Coronary artery (tissue), 2 donors: ENCODE measurements around the gene UQCC2.
A peak's percentile ranks its signal among the peaks of the same experiment; 100 is the strongest.

ENCODE experiments used
- DNase-seq: peaks from one replicate; pipeline ENCODE4 v3.0.0-alpha.2; 2017; ENCODE audit warnings: low spot score
- H3K27ac ChIP-seq, 2 donors: fragments of 200-600 bp; sonication (generic); one replicate each; pipeline ENCODE4 v1.5.1; 2016 to 2019
- H3K4me3 ChIP-seq: fragments of 200-600 bp; sonication (generic); 2 replicates; pipeline ENCODE4 v1.5.1; 2016; ENCODE audit warnings: mild to moderate bottlenecking, moderate library complexity
- TF ChIP-seq, protein P1 (sequence below): fragments of 200-600 bp; sonication (generic); IDR thresholded peaks from one replicate; pipeline ENCODE4 v1.5.1; 2019; ENCODE audit warnings: antibody characterized with exemption

Gene UQCC2

DNA sequence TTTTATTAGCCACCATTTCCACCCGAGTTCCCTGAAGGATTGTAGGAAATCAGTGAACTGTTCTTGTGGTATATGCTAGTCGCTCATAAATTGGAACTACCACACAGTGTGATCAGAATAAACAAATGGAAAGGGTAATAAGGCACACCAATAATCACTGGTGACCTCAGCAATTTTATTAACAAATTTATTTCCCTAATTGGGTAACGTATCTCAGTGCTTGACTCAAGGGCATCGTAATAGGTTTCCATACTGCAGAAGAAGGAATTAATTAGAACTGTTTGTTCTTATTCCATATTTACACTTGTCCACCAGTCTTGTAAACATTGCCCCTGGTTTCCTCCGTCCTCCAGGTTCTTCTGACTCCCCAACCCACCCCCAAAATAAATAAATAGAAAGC lies 10.0 kb upstream of the UQCC2 start:
- no peak overlapping the region for H3K4me3 ChIP-seq
- TF ChIP-seq, protein P1, sequence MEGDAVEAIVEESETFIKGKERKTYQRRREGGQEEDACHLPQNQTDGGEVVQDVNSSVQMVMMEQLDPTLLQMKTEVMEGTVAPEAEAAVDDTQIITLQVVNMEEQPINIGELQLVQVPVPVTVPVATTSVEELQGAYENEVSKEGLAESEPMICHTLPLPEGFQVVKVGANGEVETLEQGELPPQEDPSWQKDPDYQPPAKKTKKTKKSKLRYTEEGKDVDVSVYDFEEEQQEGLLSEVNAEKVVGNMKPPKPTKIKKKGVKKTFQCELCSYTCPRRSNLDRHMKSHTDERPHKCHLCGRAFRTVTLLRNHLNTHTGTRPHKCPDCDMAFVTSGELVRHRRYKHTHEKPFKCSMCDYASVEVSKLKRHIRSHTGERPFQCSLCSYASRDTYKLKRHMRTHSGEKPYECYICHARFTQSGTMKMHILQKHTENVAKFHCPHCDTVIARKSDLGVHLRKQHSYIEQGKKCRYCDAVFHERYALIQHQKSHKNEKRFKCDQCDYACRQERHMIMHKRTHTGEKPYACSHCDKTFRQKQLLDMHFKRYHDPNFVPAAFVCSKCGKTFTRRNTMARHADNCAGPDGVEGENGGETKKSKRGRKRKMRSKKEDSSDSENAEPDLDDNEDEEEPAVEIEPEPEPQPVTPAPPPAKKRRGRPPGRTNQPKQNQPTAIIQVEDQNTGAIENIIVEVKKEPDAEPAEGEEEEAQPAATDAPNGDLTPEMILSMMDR = no peak
- no peak for DNase-seq
- H3K27ac ChIP-seq = no peak overlapping the region

DNA sequence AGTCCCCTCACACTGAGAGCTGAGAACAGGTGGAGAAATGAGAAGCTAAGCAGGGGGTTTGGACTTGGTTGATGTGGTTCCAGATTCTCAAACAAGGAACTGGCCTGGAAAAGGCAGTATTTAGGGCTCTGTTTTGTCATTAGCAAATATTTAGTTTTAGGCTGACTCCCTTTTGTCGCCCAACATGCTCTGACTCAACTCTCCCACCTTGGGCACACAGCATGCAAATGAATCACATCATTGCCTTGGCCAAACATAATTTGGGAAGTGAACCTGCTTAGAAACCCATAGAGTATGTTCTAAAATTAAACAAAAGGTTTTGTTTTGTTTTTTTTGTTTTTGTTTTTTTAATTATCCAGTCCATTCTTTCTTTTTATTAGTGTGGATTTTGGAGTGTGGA lies 9.5 kb upstream of the UQCC2 start:
- Histone ChIP-seq H3K4me3 (no peak overlapping the region), H3K27ac (no peak overlapping the region)
- TF ChIP-seq, protein P1 = no peak
- no peak for DNase-seq

DNA sequence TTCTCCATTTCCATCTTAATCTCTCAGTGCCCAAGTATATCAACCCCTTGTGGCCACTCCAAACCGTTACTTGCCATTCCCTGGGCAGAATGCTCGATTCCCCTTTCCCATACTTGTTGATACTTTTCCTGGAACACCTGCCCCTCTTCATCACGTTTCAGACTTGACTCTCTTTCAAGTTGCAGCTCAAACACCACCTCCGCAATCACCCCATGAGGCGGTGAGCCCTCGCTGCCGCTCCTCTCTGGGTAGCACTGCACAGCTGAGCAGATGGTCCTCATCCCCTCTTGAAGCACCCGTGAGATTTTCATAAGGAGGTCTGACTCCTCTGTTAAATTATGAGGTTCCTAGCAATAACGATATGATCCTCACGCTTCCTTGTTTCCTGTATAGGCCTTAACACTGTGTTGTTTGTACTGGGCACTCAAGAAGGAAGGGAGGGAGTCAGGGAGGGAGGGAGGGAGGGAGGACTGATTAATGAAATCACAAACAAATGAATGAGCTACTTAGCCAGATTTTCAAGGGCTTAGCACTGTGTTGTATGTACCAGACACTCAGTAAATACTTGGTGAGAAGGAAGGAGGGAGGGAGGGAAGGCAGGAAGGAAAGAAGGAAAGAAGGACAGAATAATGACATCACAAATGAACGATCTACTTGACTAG lies 8.0 kb upstream of the UQCC2 start:
- Histone ChIP-seq H3K4me3 (no peak overlapping the region), H3K27ac (no peak overlapping the region)
- TF ChIP-seq, protein P1 = no peak
- DNase-seq = no peak

DNA sequence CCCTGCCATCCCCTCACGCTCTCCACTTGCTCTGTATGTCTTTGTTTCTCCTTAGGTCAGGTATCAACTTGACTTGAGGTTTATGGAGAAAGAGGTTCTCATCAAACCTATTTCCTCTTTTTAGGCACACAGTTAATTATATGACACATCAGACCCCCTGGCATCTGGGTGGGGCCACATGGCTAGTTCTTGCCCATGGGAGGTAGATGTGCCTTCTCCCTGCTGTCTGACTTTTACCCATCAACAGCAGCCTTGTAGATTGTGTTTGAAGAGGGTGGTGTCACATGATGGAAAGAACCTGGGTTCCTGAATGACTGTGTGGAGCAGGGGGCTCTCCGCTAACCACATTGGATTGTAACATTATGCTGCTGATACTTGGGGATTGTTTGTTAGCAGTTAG lies 7.2 kb upstream of the UQCC2 start:
- Histone ChIP-seq H3K27ac (peak overlapping the region in 1 of 2 donors; percentile 71), H3K4me3 (no peak overlapping the region)
- no peak for DNase-seq
- TF ChIP-seq, protein P1 = no peak

DNA sequence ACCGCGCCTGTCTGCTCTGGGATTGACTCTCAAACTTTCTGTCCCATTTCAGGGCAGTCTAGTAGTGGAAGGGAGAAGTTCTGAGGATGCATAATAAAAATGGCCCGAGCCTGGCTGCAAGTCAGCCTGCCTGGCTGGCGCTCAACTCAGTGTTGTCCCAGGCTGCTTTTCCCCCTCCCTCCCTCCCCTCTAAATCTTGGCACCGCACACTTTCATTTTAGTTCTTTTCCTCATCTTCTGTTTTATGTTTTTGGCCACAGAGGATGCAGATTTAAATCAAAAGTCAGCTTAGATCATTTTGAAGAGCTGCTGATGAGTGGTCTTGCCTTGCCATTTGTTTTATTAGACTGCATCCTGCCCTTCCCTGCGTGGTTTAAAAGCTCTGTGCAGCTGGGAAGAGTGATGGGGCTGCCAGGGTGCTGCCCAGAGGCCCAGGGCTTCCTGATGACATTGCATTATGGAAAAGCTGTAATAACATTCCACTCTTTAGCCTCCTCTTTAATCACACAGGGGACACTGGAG lies 6.5 kb upstream of the UQCC2 start:
- H3K27ac ChIP-seq = peak overlapping the region; percentile 22 to 71
- TF ChIP-seq, protein P1 = no peak
- no peak for DNase-seq
- peak overlapping the region; percentile 32 for H3K4me3 ChIP-seq

DNA sequence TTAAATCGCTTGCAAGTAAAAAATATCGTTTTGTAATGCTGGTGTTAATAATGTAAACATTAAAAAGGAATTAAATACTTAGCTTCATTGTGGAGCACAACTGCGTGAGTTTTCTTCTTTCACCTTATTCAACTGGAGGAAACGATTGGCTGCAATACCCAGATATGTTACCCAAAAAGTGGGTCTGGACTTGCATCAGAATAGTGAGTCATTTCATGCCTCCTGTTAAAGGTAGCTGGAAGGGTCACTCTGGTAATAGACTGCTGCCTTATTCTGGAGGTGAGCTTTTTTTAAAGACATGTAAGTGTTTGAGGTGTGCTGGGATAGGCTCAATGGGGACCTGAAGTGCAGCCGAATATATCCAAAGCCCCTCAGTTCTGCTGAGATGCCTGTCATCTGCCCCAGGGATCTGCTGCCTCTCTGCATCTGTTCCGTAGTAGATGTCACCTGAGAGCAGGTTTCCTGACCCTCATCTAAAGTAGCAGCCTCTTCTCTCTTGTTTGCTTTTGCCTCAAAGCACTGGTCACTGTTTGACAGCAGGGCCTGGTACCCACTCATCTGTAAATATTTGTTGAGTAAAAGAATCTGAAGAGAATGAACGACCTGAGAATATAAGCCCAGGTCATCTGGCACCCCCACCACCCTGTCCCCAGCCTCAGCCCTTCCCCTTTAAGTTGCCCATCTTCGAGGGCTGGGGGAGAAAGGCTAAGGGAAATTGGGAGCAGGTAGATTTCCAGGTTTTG lies 5.6 kb upstream of the UQCC2 start:
- H3K27ac ChIP-seq = peak overlapping the region in 1 of 2 donors; percentile 52
- DNase-seq = no peak
- no peak overlapping the region for H3K4me3 ChIP-seq
- TF ChIP-seq, protein P1 = no peak
